HL-60 (cell line): ENCODE data around the gene TMEM132D.

Experiments
- CTCF ChIP-seq: IDR thresholded peaks from one replicate; pipeline ENCODE4 v1.5.1; 2011; ENCODE audit warnings: low read length, control low read depth, inconsistent platforms; ENCODE audit not compliant: insufficient read depth
- GABPA ChIP-seq: IDR thresholded peaks from 2 replicates; pipeline ENCODE4 v1.6.1; 2012; ENCODE audit warnings: low read depth
- POLR2AphosphoS5 ChIP-seq: IDR thresholded peaks from 2 replicates; pipeline ENCODE4 v1.6.1; 2012; ENCODE audit warnings: low read depth
- SPI1 ChIP-seq: IDR thresholded peaks from 2 replicates; pipeline ENCODE4 v1.6.1; 2012; ENCODE audit warnings: low read depth, mild to moderate bottlenecking, borderline replicate concordance
- TF ChIP-seq, protein P1 (sequence below): IDR thresholded peaks from 2 replicates; pipeline ENCODE4 v1.6.1; 2012; ENCODE audit warnings: low read depth; ENCODE audit not compliant: insufficient replicate concordance

GRCh38 chr12:129486931-129487330, 416.9 kb downstream of the TMEM132D start:
- TF ChIP-seq GABPA, result no peak
- TF ChIP-seq CTCF, result no peak
- TF ChIP-seq POLR2AphosphoS5, result no peak
- TF ChIP-seq, protein P1, sequence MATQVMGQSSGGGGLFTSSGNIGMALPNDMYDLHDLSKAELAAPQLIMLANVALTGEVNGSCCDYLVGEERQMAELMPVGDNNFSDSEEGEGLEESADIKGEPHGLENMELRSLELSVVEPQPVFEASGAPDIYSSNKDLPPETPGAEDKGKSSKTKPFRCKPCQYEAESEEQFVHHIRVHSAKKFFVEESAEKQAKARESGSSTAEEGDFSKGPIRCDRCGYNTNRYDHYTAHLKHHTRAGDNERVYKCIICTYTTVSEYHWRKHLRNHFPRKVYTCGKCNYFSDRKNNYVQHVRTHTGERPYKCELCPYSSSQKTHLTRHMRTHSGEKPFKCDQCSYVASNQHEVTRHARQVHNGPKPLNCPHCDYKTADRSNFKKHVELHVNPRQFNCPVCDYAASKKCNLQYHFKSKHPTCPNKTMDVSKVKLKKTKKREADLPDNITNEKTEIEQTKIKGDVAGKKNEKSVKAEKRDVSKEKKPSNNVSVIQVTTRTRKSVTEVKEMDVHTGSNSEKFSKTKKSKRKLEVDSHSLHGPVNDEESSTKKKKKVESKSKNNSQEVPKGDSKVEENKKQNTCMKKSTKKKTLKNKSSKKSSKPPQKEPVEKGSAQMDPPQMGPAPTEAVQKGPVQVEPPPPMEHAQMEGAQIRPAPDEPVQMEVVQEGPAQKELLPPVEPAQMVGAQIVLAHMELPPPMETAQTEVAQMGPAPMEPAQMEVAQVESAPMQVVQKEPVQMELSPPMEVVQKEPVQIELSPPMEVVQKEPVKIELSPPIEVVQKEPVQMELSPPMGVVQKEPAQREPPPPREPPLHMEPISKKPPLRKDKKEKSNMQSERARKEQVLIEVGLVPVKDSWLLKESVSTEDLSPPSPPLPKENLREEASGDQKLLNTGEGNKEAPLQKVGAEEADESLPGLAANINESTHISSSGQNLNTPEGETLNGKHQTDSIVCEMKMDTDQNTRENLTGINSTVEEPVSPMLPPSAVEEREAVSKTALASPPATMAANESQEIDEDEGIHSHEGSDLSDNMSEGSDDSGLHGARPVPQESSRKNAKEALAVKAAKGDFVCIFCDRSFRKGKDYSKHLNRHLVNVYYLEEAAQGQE, result no peak
- no peak for TF ChIP-seq SPI1
